Lower leg skin (tissue), 3 donors: ENCODE data around the gene PPP1R14C.

Experiments
- CTCF ChIP-seq, 3 donors: fragments of 450-650 bp; IDR thresholded peaks; one replicate each; pipeline ENCODE4 v1.5.1; 2016; ENCODE audit warnings: antibody characterized with exemption in 3 of 3, mild to moderate bottlenecking in 3 of 3, moderate library complexity in 2 of 3
- POLR2A ChIP-seq, 2 donors: fragments of 450-650 bp; IDR thresholded peaks; one replicate each; pipeline ENCODE4 v1.6.1; 2016 to 2017; ENCODE audit warnings: antibody characterized with exemption in 2 of 2, mild to moderate bottlenecking in 1 of 2, moderate library complexity in 1 of 2

- no peak for TF ChIP-seq POLR2A (IDR thresholded peaks at IDR 0.05)
- no peak for TF ChIP-seq CTCF (IDR thresholded peaks at IDR 0.05)
Observed at GRCh38 chr6:150119173-150119572, 23.7 kb upstream of the PPP1R14C start.
